IMR-90 (cell line): Measurements from ENCODE around the gene DNM3. TPM values are rescaled to one million over a fixed set of nuclear protein-coding genes. Genes with fewer than 3 reads are reported as not detected.
A peak's percentile ranks its signal among the peaks of the same experiment; 100 is the strongest.

ENCODE experiments used
- ATAC-seq: fragments of 200-7000 bp; cut with Tn5 transposase; 2 replicates; pipeline ENCODE4 v1.9.1; 2020; ENCODE audit warnings: low read depth, mild to moderate bottlenecking, moderate library complexity
- BruUV-seq: library from RNA; stranded (reverse); fragments of 400-500 nt; replicated peaks from 2 replicates; lab custom pipeline; 2021; lab: Mats Ljungman, UMichigan
- CTCF ChIA-PET: fragments of 300-600 bp; formaldehyde crosslinking; extraction: SDS; loops from one replicate; lab custom pipeline; 2021; ENCODE audit warnings: antibody characterized with exemption; lab: Yijun Ruan, JAX
- POLR2A ChIA-PET: fragments of 300-600 bp; sonication (Branson Sonifier 250); formaldehyde crosslinking; loops from one replicate; lab custom pipeline; 2022; ENCODE audit warnings: antibody characterized with exemption; ENCODE audit not compliant: unreplicated experiment; lab: Charles Lee
- DNase-seq: peaks from one replicate; pipeline ENCODE4 v3.0.0; 2013
- H2AFZ ChIP-seq: replicated peaks from 2 replicates; pipeline ENCODE3; 2013; ENCODE audit warnings: low read length, mild to moderate bottlenecking; ENCODE audit not compliant: poor library complexity
- H2AK5ac ChIP-seq: 2 replicates; pipeline ENCODE4 v1.6.1; 2013; ENCODE audit warnings: low read depth, low read length, inconsistent platforms
- H2AK9ac ChIP-seq: replicated peaks from 2 replicates; pipeline ENCODE3; 2013; ENCODE audit warnings: mild to moderate bottlenecking, low read depth, low read length, moderate library complexity; ENCODE audit not compliant: poor library complexity
- H2BK120ac ChIP-seq: 2 replicates; pipeline ENCODE4 v1.6.1; 2013; ENCODE audit warnings: low read depth, low read length, inconsistent platforms
- H2BK15ac ChIP-seq: 3 replicates; pipeline ENCODE4 v1.6.1; 2013; ENCODE audit warnings: low read depth, low read length, inconsistent platforms
- H2BK20ac ChIP-seq: 2 replicates; pipeline ENCODE4 v1.6.1; 2013; ENCODE audit warnings: low read depth, mild to moderate bottlenecking, inconsistent platforms, low read length, moderate library complexity
- H2BK5ac ChIP-seq: 2 replicates; pipeline ENCODE4 v1.6.1; 2013; ENCODE audit warnings: mild to moderate bottlenecking, low read depth, low read length, inconsistent platforms; ENCODE audit not compliant: poor library complexity, severe bottlenecking
- H3K14ac ChIP-seq: replicated peaks from 2 replicates; pipeline ENCODE4 v1.6.1; 2013; ENCODE audit warnings: low read depth, low read length, inconsistent platforms
- H3K18ac ChIP-seq: 2 replicates; pipeline ENCODE4 v1.6.1; 2013; ENCODE audit warnings: low read depth, low read length, control low read depth
- H3K23ac ChIP-seq: 2 replicates; pipeline ENCODE4 v1.6.1; 2013; ENCODE audit warnings: low read depth, low read length, inconsistent platforms
- H3K27ac ChIP-seq: 2 replicates; pipeline ENCODE4 v1.5.1; 2013; ENCODE audit warnings: mild to moderate bottlenecking, control low read depth, low read length; ENCODE audit not compliant: insufficient read depth
- H3K27me3 ChIP-seq: 2 replicates; pipeline ENCODE4 v1.6.1; 2013; ENCODE audit warnings: low read length; ENCODE audit not compliant: control insufficient read depth, insufficient read depth
- H3K36me3 ChIP-seq: 2 replicates; pipeline ENCODE4 v1.6.1; 2013; ENCODE audit warnings: low read length, mixed read lengths; ENCODE audit not compliant: control insufficient read depth, insufficient read depth
- H3K4ac ChIP-seq: 2 replicates; pipeline ENCODE4 v1.6.1; 2013; ENCODE audit warnings: low read depth, low read length, inconsistent platforms
- H3K4me1 ChIP-seq: 2 replicates; pipeline ENCODE4 v1.6.1; 2013; ENCODE audit warnings: low read length, mixed read lengths; ENCODE audit not compliant: control insufficient read depth, insufficient read depth
- H3K4me2 ChIP-seq: 2 replicates; pipeline ENCODE4 v1.6.1; 2013; ENCODE audit warnings: low read depth, mild to moderate bottlenecking, control low read depth, low read length, moderate library complexity
- H3K4me3 ChIP-seq: 2 replicates; pipeline ENCODE4 v1.5.1; 2013; ENCODE audit warnings: low read depth, mild to moderate bottlenecking, control low read depth, low read length, moderate library complexity; ENCODE audit not compliant: insufficient read depth
- H3K56ac ChIP-seq: 2 replicates; pipeline ENCODE4 v1.6.1; 2013; ENCODE audit warnings: low read length, inconsistent platforms; ENCODE audit not compliant: insufficient read depth; ENCODE audit errors: extremely low read depth
- H3K79me1 ChIP-seq, 2 experiments: 2 replicates each; pipeline ENCODE4 v1.6.1; 2013; ENCODE audit warnings: low read length in 2 of 2, inconsistent platforms in 1 of 2, low read depth in 1 of 2
- H3K9ac ChIP-seq: 2 replicates; pipeline ENCODE4 v1.6.1; 2013; ENCODE audit warnings: low read depth, low read length, control low read depth
- H3K9me1 ChIP-seq: 2 replicates; pipeline ENCODE4 v1.6.1; 2013; ENCODE audit warnings: low read length, inconsistent platforms; ENCODE audit not compliant: insufficient read depth
- H3K9me3 ChIP-seq: 2 replicates; pipeline ENCODE4 v1.6.1; 2013; ENCODE audit warnings: low read length; ENCODE audit not compliant: control insufficient read depth, insufficient read depth
- H4K20me1 ChIP-seq: 2 replicates; pipeline ENCODE4 v1.6.1; 2013; ENCODE audit warnings: low read length, inconsistent platforms; ENCODE audit not compliant: insufficient read depth
- H4K5ac ChIP-seq: 2 replicates; pipeline ENCODE4 v1.6.1; 2013; ENCODE audit warnings: mild to moderate bottlenecking, low read depth, low read length, control low read depth
- H4K8ac ChIP-seq, 2 experiments: 2 replicates each; pipeline ENCODE4 v1.6.1; 2013; ENCODE audit warnings: low read depth in 2 of 2, low read length in 2 of 2, control low read depth in 1 of 2, inconsistent platforms in 1 of 2
- H4K91ac ChIP-seq: 2 replicates; pipeline ENCODE4 v1.6.1; 2013; ENCODE audit warnings: low read depth, low read length, inconsistent platforms; ENCODE audit not compliant: insufficient read depth
- MAFK ChIP-seq: IDR thresholded peaks from 2 replicates; pipeline ENCODE4 v1.6.1; 2012; ENCODE audit warnings: low read depth, low read length, improper control_type of control experiment
- RCOR1 ChIP-seq: IDR thresholded peaks from 2 replicates; pipeline ENCODE4 v1.6.1; 2012; ENCODE audit warnings: mild to moderate bottlenecking, low read length, improper control_type of control experiment; ENCODE audit not compliant: insufficient replicate concordance
- WGBS, 2 experiments: methylation state at CpG; one replicate each; pipeline versions ENCODE4 v1.1.5 to v1.1.7; 2013; ENCODE audit warnings: missing lambda C conversion rate in 2 of 2; ENCODE audit not compliant: insufficient read length in 1 of 2; ENCODE audit errors: extremely low coverage in 2 of 2; 5-methylcytosine and 5-hydroxymethylcytosine counted together
- dilution Hi-C: fragments of 300-500 bp; cut with HindIII; formaldehyde crosslinking; loops from one replicate; pipeline ENCODE4 v1.14.3; 2018; ENCODE audit warnings: low sequenced_read_pairs; ENCODE audit not compliant: unreplicated experiment
- in situ Hi-C: fragments of 300-500 bp; cut with MboI; formaldehyde crosslinking; loops from 3 replicates; pipeline ENCODE4 v1.14.3; 2019; ENCODE audit warnings: low sequenced_read_pairs, inconsistent platforms, mixed read lengths
- intact Hi-C: fragments of 100-400 bp; cut with micrococcal nuclease; formaldehyde crosslinking; loops from 2 replicates; pipeline ENCODE4 v1.10.0; 2022
- polyA plus RNA-seq, 3 experiments: library from polyadenylated mRNA; depleted of rRNA; stranded (reverse); fragments of >200 nt; gene quantifications; 2 replicates each; pipeline ENCODE4 v1.2.3, GENCODE V29; 2012; ENCODE audit warnings: low replicate concordance in 1 of 3
- total RNA-seq: library from RNA; depleted of rRNA; stranded (reverse); fragments of >200 nt; gene quantifications from 2 replicates; pipeline ENCODE4 v1.2.3, GENCODE V29; 2012

The DNM3 gene
- total and polyA plus RNA-seq, 2 of the 4 experiments (the other 2 are of a cell fraction) = 0.36 TPM

GRCh38 chr1:172178886-172179285 lies 337.6 kb downstream of the DNM3 start:
- BruUV-seq = no TSS peak
- no peak overlapping the region for H2BK15ac ChIP-seq
- no peak overlapping the region for H3K23ac ChIP-seq
- no peak overlapping the region for H4K5ac ChIP-seq
- no peak overlapping the region for H3K18ac ChIP-seq
- no peak overlapping the region for H2BK20ac ChIP-seq
- 0 out of 2 replicates have a peak overlapping the region, but pooled peaks have one; percentile 6 for H3K14ac ChIP-seq
- no peak overlapping the region for H2AK9ac ChIP-seq
- H2AFZ ChIP-seq = no peak overlapping the region
- no peak overlapping the region for H4K91ac ChIP-seq
- H3K4me1 ChIP-seq = 0 out of 2 replicates have a peak, but pooled peaks cover 4% of the 10 kb centered on the region
- no peaks in the 10 kb centered on the region for H4K20me1 ChIP-seq
- H2BK120ac ChIP-seq = no peak overlapping the region
- ChIA-PET POLR2A (no interaction called here), CTCF (interaction anchor here (0.6 to 1.0 kb wide), 3 partner anchors 11 to 592 kb away, joined by 3 to 5 read pairs (median 4); no protein-coding TSS in a partner anchor)
- no peak overlapping the region for H2AK5ac ChIP-seq
- no peaks in the 10 kb centered on the region for H3K27me3 ChIP-seq
- intact Hi-C loops = loop anchor here (2.0 kb wide), 1 partner anchor 14 kb away; no protein-coding TSS in a partner anchor
- no peaks in the 10 kb centered on the region for H3K9me1 ChIP-seq
- no peak overlapping the region for H2BK5ac ChIP-seq
- 80% methylated on average over 1 of the region's 2 CpGs; no CpG with 5 or more reads in 1 of the 2 experiments for WGBS, 2 experiments
- no peak overlapping the region for H3K9ac ChIP-seq
- TF ChIP-seq RCOR1 (no peak), MAFK (0 out of 2 replicates have a peak, but pooled peaks have one; percentile 14)
- no peak overlapping the region for H3K4ac ChIP-seq
- no peaks in the 10 kb centered on the region for H3K79me1 ChIP-seq
- dilution Hi-C loops = no loop called here
- no peak overlapping the region for H3K4me2 ChIP-seq
- no peak overlapping the region for H3K56ac ChIP-seq
- H4K8ac ChIP-seq = peak overlapping the region in 1 of 2 experiments; percentile 46; a peak in 1 of 4 replicates
- ATAC-seq = no peak
- no peak overlapping the region for H3K27ac ChIP-seq
- H3K9me3 ChIP-seq = no peaks in the 10 kb centered on the region
- H3K36me3 ChIP-seq = no peaks in the 10 kb centered on the region
- no peak overlapping the region for H3K4me3 ChIP-seq
- in situ Hi-C loops = no loop called here
- DNase-seq = no peak
